Measurements from ENCODE around the gene KRT37.

KRT37 gene

GRCh38 chr17:41421116-41421515 is 3.3 kb downstream of the KRT37 start:
- Histone ChIP-seq H4K20me1 (ENCODE audit: insufficient read depth, low read length) (no peaks in the 10 kb centered on the region; the same call in 1 of the 2 replicates), H3K9ac (ENCODE audit: low read depth, low read length) (no peak overlapping the region), H3K27me3 (ENCODE audit: insufficient read depth, low read length, poor library complexity) (peaks cover 8% of the 10 kb centered on the region), H3K4me3 (ENCODE audit: low read depth in 1 of 2, low read length in 2 of 2) (no peak overlapping the region), H2AFZ (ENCODE audit: low read depth, low read length) (no peak overlapping the region), H3K4me2 (ENCODE audit: insufficient read depth, low read length) (no peak overlapping the region), H3K9me3 (ENCODE audit: insufficient read depth, low read length, severe bottlenecking) (no peaks in the 10 kb centered on the region), H3K79me2 (ENCODE audit: insufficient read depth, low read length) (no peaks in the 10 kb centered on the region), H3K36me3 (ENCODE audit: insufficient read depth, low read length) (no peaks in the 10 kb centered on the region), H3K4me1 (ENCODE audit: insufficient read depth, low read length) (no peaks in the 10 kb centered on the region), H3K27ac (ENCODE audit: low read length) (no peak overlapping the region)
- ATAC-seq (ENCODE audit: insufficient read depth, low read depth) (no peak), DNase-seq (no peak)
- TF ChIP-seq EZH2 (IDR thresholded peaks at IDR 0.05; ENCODE audit: borderline replicate concordance, low read depth, low read length, severe bottlenecking) (no peak), CTCF (IDR thresholded peaks at IDR 0.05; ENCODE audit: borderline replicate concordance, extremely low read depth, low read length, poor library complexity, severe bottlenecking) (no peak)

- no peak for DNase-seq
Observed at GRCh38 chr17:41420134-41420533, 4.3 kb downstream of the KRT37 start.

GRCh38 chr17:41419716-41420115 is 4.7 kb downstream of the KRT37 start:
- ATAC-seq (ENCODE audit: insufficient read depth, low read depth) (no peak), DNase-seq (no peak)
- Histone ChIP-seq H3K4me1 (ENCODE audit: insufficient read depth, low read length) (no peaks in the 10 kb centered on the region), H3K4me2 (ENCODE audit: insufficient read depth, low read length) (no peak overlapping the region), H4K20me1 (ENCODE audit: insufficient read depth, low read length) (no peaks in the 10 kb centered on the region; the same call in 1 of the 2 replicates), H3K4me3 (ENCODE audit: low read depth in 1 of 2, low read length in 2 of 2) (no peak overlapping the region), H3K79me2 (ENCODE audit: insufficient read depth, low read length) (no peaks in the 10 kb centered on the region), H3K9me3 (ENCODE audit: insufficient read depth, low read length, severe bottlenecking) (no peaks in the 10 kb centered on the region), H3K27ac (ENCODE audit: low read length) (no peak overlapping the region), H3K9ac (ENCODE audit: low read depth, low read length) (no peak overlapping the region), H3K36me3 (ENCODE audit: insufficient read depth, low read length) (no peaks in the 10 kb centered on the region), H3K27me3 (ENCODE audit: insufficient read depth, low read length, poor library complexity) (peaks cover 8% of the 10 kb centered on the region), H2AFZ (ENCODE audit: low read depth, low read length) (no peak overlapping the region)
- no peak for TF ChIP-seq CTCF (IDR thresholded peaks at IDR 0.05; ENCODE audit: borderline replicate concordance, extremely low read depth, low read length, poor library complexity, severe bottlenecking)

More at GRCh38 chr17:41420134-41420533, 4.3 kb downstream of the KRT37 start:
- no peaks in the 10 kb centered on the region; the same call in 1 of the 2 replicates for H4K20me1 ChIP-seq (ENCODE audit: insufficient read depth, low read length)
- no peaks in the 10 kb centered on the region for H3K36me3 ChIP-seq (ENCODE audit: insufficient read depth, low read length)
- no peaks in the 10 kb centered on the region for H3K9me3 ChIP-seq (ENCODE audit: insufficient read depth, low read length, severe bottlenecking)
- no peak for ATAC-seq (ENCODE audit: insufficient read depth, low read depth)
- H3K4me1 ChIP-seq (ENCODE audit: insufficient read depth, low read length) = no peaks in the 10 kb centered on the region
- H3K4me2 ChIP-seq (ENCODE audit: insufficient read depth, low read length) = no peak overlapping the region
- H3K9ac ChIP-seq (ENCODE audit: low read depth, low read length) = no peak overlapping the region
- H3K4me3 ChIP-seq (ENCODE audit: low read depth in 1 of 2, low read length in 2 of 2) = no peak overlapping the region
- no peak for TF ChIP-seq CTCF (IDR thresholded peaks at IDR 0.05; ENCODE audit: borderline replicate concordance, extremely low read depth, low read length, poor library complexity, severe bottlenecking)
- no peak for TF ChIP-seq EZH2 (IDR thresholded peaks at IDR 0.05; ENCODE audit: borderline replicate concordance, low read depth, low read length, severe bottlenecking)
- no peak overlapping the region for H2AFZ ChIP-seq (ENCODE audit: low read depth, low read length)
- H3K27me3 ChIP-seq (ENCODE audit: insufficient read depth, low read length, poor library complexity) = peaks cover 8% of the 10 kb centered on the region
- no peaks in the 10 kb centered on the region for H3K79me2 ChIP-seq (ENCODE audit: insufficient read depth, low read length)
- H3K27ac ChIP-seq (ENCODE audit: low read length) = no peak overlapping the region
